ENCODE results near the gene PDE7B.
A peak's percentile ranks its signal among the peaks of the same experiment; 100 is the strongest.

The PDE7B gene

GRCh38 chr6:135983718-135984343 lies 132.3 kb downstream of the PDE7B start:
- Histone ChIP-seq H3K27ac (ENCODE audit: low read depth, low read length) (no peak overlapping the region), H2AFZ (ENCODE audit: low read length, unreplicated experiment) (no peak overlapping the region), H3K27me3 (ENCODE audit: insufficient read depth, low read length) (no peaks in the 10 kb centered on the region), H3K4me3 (ENCODE audit: low read depth, low read length) (no peak overlapping the region), H3K79me2 (ENCODE audit: control insufficient read depth, insufficient read depth, low read length, unreplicated experiment) (no peaks in the 10 kb centered on the region), H3K4me1 (ENCODE audit: control insufficient read depth, insufficient read depth, low read length, unreplicated experiment) (no peaks in the 10 kb centered on the region), H3K36me3 (ENCODE audit: insufficient read depth, low read length) (no peaks in the 10 kb centered on the region)

GRCh38 chr6:135985471-135985870 lies 134.0 kb downstream of the PDE7B start:
- Histone ChIP-seq H3K4me3 (ENCODE audit: low read depth, low read length) (no peak overlapping the region), H3K27me3 (ENCODE audit: insufficient read depth, low read length) (no peaks in the 10 kb centered on the region), H2AFZ (ENCODE audit: low read length, unreplicated experiment) (no peak overlapping the region), H3K36me3 (ENCODE audit: insufficient read depth, low read length) (no peaks in the 10 kb centered on the region), H3K27ac (ENCODE audit: low read depth, low read length) (no peak overlapping the region), H3K79me2 (ENCODE audit: control insufficient read depth, insufficient read depth, low read length, unreplicated experiment) (no peaks in the 10 kb centered on the region), H3K4me1 (ENCODE audit: control insufficient read depth, insufficient read depth, low read length, unreplicated experiment) (no peaks in the 10 kb centered on the region)

- Histone ChIP-seq H3K4me3 (ENCODE audit: low read depth, low read length) (no peak overlapping the region), H3K4me1 (ENCODE audit: control insufficient read depth, insufficient read depth, low read length, unreplicated experiment) (no peaks in the 10 kb centered on the region)
These were observed 135.7 kb downstream of the PDE7B start for GRCh38 chr6:135987226-135987625.

GRCh38 chr6:135990439-135990838 lies 138.9 kb downstream of the PDE7B start:
- H2AFZ ChIP-seq (ENCODE audit: low read length, unreplicated experiment): no peak overlapping the region
- H3K36me3 ChIP-seq (ENCODE audit: insufficient read depth, low read length): no peaks in the 10 kb centered on the region
- no peaks in the 10 kb centered on the region for H3K27me3 ChIP-seq (ENCODE audit: insufficient read depth, low read length)
- H3K27ac ChIP-seq (ENCODE audit: low read depth, low read length): no peak overlapping the region
- no peaks in the 10 kb centered on the region for H3K79me2 ChIP-seq (ENCODE audit: control insufficient read depth, insufficient read depth, low read length, unreplicated experiment)
- H3K4me3 ChIP-seq (ENCODE audit: low read depth, low read length): no peak overlapping the region
- H3K4me1 ChIP-seq (ENCODE audit: control insufficient read depth, insufficient read depth, low read length, unreplicated experiment): peaks cover 10% of the 10 kb centered on the region

More at GRCh38 chr6:135987226-135987625, 135.7 kb downstream of the PDE7B start:
- H2AFZ ChIP-seq (ENCODE audit: low read length, unreplicated experiment): no peak overlapping the region
- H3K27ac ChIP-seq (ENCODE audit: low read depth, low read length): no peak overlapping the region
- H3K36me3 ChIP-seq (ENCODE audit: insufficient read depth, low read length): no peaks in the 10 kb centered on the region
- no peaks in the 10 kb centered on the region for H3K79me2 ChIP-seq (ENCODE audit: control insufficient read depth, insufficient read depth, low read length, unreplicated experiment)
- H3K27me3 ChIP-seq (ENCODE audit: insufficient read depth, low read length): no peaks in the 10 kb centered on the region

GRCh38 chr6:135990855-135991464 lies 139.5 kb downstream of the PDE7B start:
- H3K27me3 ChIP-seq (ENCODE audit: insufficient read depth, low read length): no peaks in the 10 kb centered on the region
- no peaks in the 10 kb centered on the region for H3K36me3 ChIP-seq (ENCODE audit: insufficient read depth, low read length)
- H3K79me2 ChIP-seq (ENCODE audit: control insufficient read depth, insufficient read depth, low read length, unreplicated experiment): no peaks in the 10 kb centered on the region
- H3K4me1 ChIP-seq (ENCODE audit: control insufficient read depth, insufficient read depth, low read length, unreplicated experiment): peaks cover 15% of the 10 kb centered on the region
- no peak overlapping the region for H3K27ac ChIP-seq (ENCODE audit: low read depth, low read length)
- H2AFZ ChIP-seq (ENCODE audit: low read length, unreplicated experiment): no peak overlapping the region
- no peak overlapping the region for H3K4me3 ChIP-seq (ENCODE audit: low read depth, low read length)

- no peaks in the 10 kb centered on the region for H3K36me3 ChIP-seq (ENCODE audit: insufficient read depth, low read length)
- H3K4me3 ChIP-seq (ENCODE audit: low read depth, low read length): no peak overlapping the region
- peaks cover 23% of the 10 kb centered on the region for H3K4me1 ChIP-seq (ENCODE audit: control insufficient read depth, insufficient read depth, low read length, unreplicated experiment)
- no peak overlapping the region for H2AFZ ChIP-seq (ENCODE audit: low read length, unreplicated experiment)
- no peak overlapping the region for H3K27ac ChIP-seq (ENCODE audit: low read depth, low read length)
- H3K27me3 ChIP-seq (ENCODE audit: insufficient read depth, low read length): no peaks in the 10 kb centered on the region
- H3K79me2 ChIP-seq (ENCODE audit: control insufficient read depth, insufficient read depth, low read length, unreplicated experiment): no peaks in the 10 kb centered on the region
These were observed 141.2 kb downstream of the PDE7B start for GRCh38 chr6:135992739-135993138.

GRCh38 chr6:135993361-135993760 lies 141.9 kb downstream of the PDE7B start:
- Histone ChIP-seq H2AFZ (ENCODE audit: low read length, unreplicated experiment) (no peak overlapping the region), H3K79me2 (ENCODE audit: control insufficient read depth, insufficient read depth, low read length, unreplicated experiment) (no peaks in the 10 kb centered on the region), H3K36me3 (ENCODE audit: insufficient read depth, low read length) (no peaks in the 10 kb centered on the region), H3K27me3 (ENCODE audit: insufficient read depth, low read length) (no peaks in the 10 kb centered on the region), H3K27ac (ENCODE audit: low read depth, low read length) (no peak overlapping the region), H3K4me1 (ENCODE audit: control insufficient read depth, insufficient read depth, low read length, unreplicated experiment) (peaks cover 23% of the 10 kb centered on the region), H3K4me3 (ENCODE audit: low read depth, low read length) (no peak overlapping the region)

GRCh38 chr6:135994857-135995544 lies 143.5 kb downstream of the PDE7B start:
- Histone ChIP-seq H2AFZ (ENCODE audit: low read length, unreplicated experiment) (peak overlapping the region; percentile 96), H3K4me3 (ENCODE audit: low read depth, low read length) (peak overlapping the region; percentile 51)

GRCh38 chr6:135995545-135995898 lies 144.0 kb downstream of the PDE7B start:
- H3K27ac ChIP-seq (ENCODE audit: low read depth, low read length): peak overlapping the region; percentile 98
- no peak overlapping the region for H2AFZ ChIP-seq (ENCODE audit: low read length, unreplicated experiment)
- H3K36me3 ChIP-seq (ENCODE audit: insufficient read depth, low read length): peaks cover 2% of the 10 kb centered on the region; the same call in 1 of the 2 replicates
- no peaks in the 10 kb centered on the region for H3K79me2 ChIP-seq (ENCODE audit: control insufficient read depth, insufficient read depth, low read length, unreplicated experiment)
- peak overlapping the region; percentile 51 for H3K4me3 ChIP-seq (ENCODE audit: low read depth, low read length)
- H3K27me3 ChIP-seq (ENCODE audit: insufficient read depth, low read length): no peaks in the 10 kb centered on the region
- H3K4me1 ChIP-seq (ENCODE audit: control insufficient read depth, insufficient read depth, low read length, unreplicated experiment): peaks cover 23% of the 10 kb centered on the region

More at GRCh38 chr6:135994857-135995544, 143.5 kb downstream of the PDE7B start:
- no peaks in the 10 kb centered on the region for H3K27me3 ChIP-seq (ENCODE audit: insufficient read depth, low read length)
- H3K36me3 ChIP-seq (ENCODE audit: insufficient read depth, low read length): peaks cover 2% of the 10 kb centered on the region; the same call in 1 of the 2 replicates
- no peaks in the 10 kb centered on the region for H3K79me2 ChIP-seq (ENCODE audit: control insufficient read depth, insufficient read depth, low read length, unreplicated experiment)
- H3K4me1 ChIP-seq (ENCODE audit: control insufficient read depth, insufficient read depth, low read length, unreplicated experiment): peaks cover 23% of the 10 kb centered on the region
- H3K27ac ChIP-seq (ENCODE audit: low read depth, low read length): peak overlapping the region; percentile 98

GRCh38 chr6:135996668-135997067 lies 145.2 kb downstream of the PDE7B start:
- H3K4me3 ChIP-seq (ENCODE audit: low read depth, low read length): no peak overlapping the region
- peak overlapping the region; percentile 98; the same call in 1 of the 2 replicates for H3K27ac ChIP-seq (ENCODE audit: low read depth, low read length)
- peaks cover 2% of the 10 kb centered on the region; the same call in 1 of the 2 replicates for H3K36me3 ChIP-seq (ENCODE audit: insufficient read depth, low read length)
- peaks cover 23% of the 10 kb centered on the region for H3K4me1 ChIP-seq (ENCODE audit: control insufficient read depth, insufficient read depth, low read length, unreplicated experiment)
- no peaks in the 10 kb centered on the region for H3K27me3 ChIP-seq (ENCODE audit: insufficient read depth, low read length)
- H3K79me2 ChIP-seq (ENCODE audit: control insufficient read depth, insufficient read depth, low read length, unreplicated experiment): no peaks in the 10 kb centered on the region
- H2AFZ ChIP-seq (ENCODE audit: low read length, unreplicated experiment): peak overlapping the region; percentile 79

Measured in ACC112 (cell line).